HG03439 (cell line): ENCODE results near the gene ASIC2.

ENCODE experiments used
- ATAC-seq: cut with Tn5 transposase; IDR thresholded peaks from one replicate; pipeline ENCODE4 v1.9.1; 2021; ENCODE audit warnings: mild to moderate bottlenecking, moderate library complexity; ENCODE audit not compliant: unreplicated experiment

Gene ASIC2

GRCh38 chr17:33121272-33121671, 171.8 kb downstream of the ASIC2 start:
- ATAC-seq = no peak

- ATAC-seq = no peak
These were observed 173.0 kb downstream of the ASIC2 start for GRCh38 chr17:33120103-33120502.

DNA sequence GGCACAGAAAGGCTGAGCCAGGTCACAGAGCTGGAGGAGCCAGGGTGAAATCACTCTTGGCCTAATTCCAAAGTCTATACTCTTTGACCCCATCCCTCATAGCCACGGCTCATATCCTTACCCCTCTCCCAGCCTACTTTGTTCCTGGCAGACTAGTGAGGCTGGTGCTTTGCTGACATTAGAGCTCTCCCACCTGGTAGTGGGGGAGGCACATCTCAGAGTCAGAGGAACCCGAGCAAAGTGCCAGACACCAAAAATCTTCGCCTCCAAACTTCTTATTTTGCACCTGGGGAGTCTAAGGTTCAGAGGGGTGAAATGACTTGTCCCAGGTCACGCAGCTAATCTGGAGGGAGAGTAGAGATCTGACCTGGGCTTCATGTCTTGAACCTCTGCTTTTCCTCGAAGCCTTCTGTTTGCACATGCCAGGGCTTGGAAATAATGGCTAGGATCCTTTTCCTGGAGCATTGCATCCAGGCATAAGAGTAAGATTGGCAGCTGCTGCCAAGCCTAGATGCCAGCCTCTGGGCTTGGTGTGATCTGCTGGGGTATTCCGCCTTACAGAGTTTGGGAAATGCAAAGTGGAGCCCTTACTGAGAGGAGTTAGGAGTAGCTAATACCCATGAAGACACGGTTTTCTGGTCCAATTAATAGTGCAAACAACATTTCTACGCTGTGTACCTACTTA, 174.6 kb downstream of the ASIC2 start:
- no peak for ATAC-seq

DNA sequence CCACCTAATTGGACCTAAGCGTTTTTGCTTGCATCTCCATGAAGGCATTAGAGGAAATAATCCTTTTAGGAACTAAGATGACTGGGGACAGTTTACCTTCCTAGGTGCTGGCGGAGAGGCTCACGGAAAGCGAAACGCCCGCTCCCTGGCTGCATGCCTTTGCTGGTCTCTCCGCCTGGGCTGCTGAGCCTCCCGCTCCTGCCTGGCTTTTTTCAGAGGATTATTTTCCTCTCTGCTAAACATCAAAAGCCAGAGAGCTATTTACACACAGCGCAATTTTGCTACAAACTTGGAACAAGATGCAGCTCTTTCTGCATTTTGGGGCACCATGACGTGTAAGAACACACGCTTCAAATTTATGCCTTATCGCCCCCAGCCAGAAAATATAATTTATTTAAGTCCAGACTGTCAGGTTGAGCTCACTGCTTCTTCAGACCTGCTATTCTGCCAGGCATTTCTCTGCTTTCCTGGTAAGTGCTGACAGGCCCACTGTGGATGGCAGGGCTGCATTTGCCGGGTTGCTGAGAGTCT, 177.0 kb downstream of the ASIC2 start:
- ATAC-seq = no peak

DNA sequence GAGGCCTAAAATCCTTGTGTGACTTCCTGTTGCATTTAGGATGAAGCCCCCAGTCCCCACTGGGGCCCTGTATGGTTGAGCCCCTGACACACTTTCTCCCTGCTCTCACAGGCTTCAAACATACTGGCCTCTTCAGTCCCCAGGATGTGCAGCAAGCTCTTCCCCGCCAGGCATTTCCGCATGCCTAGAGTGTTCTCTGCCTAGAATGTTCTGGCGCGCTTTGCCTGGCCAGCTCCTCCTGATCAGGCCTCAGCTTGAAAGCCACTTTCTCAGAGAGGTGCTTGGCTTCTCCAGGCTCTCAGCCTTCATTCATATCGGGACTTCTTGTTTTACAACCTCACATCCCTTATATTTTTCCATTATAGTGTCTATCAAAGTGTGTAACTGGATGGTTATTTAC, 177.7 kb downstream of the ASIC2 start:
- ATAC-seq = no peak

GRCh38 chr17:33113991-33114370, 179.1 kb downstream of the ASIC2 start:
- ATAC-seq = no peak

- no peak for ATAC-seq
These were observed 179.7 kb downstream of the ASIC2 start for GRCh38 chr17:33113276-33113990.

DNA sequence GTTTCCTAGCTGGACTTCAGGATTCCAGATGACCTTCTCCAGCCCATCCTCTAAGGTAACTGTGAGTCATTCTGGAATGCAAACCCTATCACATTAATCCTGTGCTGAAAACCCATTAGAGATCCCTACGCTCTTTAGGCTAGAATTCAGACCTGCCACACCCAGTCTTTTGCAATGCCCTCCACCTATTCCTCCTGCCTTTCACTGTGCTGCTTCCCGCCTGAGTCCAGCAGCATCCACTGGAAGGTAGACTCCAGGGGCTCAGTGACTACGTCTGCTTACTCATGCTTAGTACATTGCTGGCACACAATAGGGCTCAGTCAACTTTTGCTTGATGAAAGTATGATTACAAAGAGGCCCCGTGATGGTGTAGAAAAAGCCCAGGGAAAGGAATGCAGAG, 180.3 kb downstream of the ASIC2 start:
- ATAC-seq = no peak

DNA sequence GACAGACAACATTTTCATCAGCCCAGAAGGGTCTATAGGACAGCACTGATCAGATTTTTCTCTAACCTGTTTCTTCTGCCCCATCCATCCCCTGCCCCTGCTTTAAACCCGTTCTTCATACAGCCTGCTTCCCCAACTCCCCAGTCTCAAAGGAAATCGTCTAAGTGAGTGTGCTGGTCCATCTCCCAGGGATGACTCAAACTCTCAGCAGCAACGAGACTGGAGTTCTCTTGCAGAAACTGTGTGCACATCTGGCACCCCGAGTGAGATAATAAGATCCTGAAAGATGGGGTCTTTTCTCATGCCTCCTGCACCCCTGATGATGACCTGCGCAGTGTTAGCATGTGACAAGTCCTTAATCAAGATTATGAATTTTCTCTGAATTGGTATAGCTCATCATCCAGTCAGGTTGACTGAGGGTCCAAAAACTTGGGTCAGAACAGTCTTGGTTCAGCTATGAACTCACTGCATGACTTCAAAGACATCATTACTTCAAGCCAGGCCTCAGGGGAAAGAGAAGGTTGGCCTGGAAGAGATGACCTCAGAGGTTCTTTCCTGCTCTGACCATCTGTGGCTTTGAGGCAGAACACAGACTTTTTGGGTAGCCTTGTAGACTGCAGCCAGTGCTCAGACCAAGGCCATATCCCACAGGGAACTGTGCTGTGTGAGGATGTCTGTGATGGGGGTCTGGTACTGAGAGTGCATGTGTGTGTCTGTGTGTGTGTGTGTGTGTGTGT, 183.6 kb downstream of the ASIC2 start:
- no peak for ATAC-seq

DNA sequence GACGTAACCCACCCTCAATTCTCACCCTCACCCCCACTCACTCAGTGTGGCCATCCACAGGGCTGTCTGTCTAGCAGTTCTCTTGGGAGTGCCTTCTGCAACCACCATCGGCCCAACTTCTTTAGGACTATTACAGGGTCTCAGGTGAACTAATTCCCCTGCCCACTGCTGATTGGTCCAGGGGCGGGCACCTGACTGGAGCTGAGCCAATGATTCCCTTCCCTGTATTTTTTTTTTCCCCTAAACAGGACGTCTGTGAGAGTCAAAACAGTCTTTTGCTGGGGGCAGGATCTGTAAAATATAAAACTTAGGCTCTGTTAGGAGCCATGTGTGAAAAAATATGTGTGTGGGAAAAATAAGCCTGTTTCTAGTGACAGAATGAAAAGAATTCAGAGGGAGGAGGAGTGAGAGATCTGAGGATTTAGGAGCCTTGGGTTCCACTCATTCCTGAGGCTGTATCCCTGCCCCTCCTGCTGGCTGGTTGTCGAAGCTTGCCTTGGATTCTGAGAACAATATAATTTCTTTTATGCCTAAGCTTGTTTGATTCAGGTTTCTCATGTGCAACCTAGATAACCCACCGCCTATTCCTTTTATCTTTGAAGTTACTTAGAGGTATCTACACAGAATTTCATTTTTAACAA, 186.4 kb downstream of the ASIC2 start:
- no peak for ATAC-seq

DNA sequence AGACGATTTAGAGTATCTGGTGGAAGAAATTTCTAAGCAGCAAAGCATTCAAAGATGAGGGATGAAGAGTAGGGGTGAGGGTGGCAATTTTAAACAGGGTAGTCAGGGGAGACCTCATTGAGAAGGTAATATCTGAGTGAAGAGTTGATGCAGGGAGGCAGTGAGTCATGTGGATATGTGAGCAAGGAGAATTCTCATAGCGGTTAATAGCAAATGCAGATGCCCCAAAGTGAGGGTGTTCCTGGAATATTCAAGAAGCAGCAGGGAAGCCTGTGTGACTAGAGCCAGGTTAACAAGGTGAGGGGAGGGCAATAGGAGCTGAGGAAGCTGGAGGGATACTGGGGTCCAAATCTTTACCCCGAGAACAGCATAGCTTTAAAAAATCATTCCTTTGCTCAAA, 187.2 kb downstream of the ASIC2 start:
- no peak for ATAC-seq

GRCh38 chr17:33099906-33100305, 193.2 kb downstream of the ASIC2 start:
- no peak for ATAC-seq

DNA sequence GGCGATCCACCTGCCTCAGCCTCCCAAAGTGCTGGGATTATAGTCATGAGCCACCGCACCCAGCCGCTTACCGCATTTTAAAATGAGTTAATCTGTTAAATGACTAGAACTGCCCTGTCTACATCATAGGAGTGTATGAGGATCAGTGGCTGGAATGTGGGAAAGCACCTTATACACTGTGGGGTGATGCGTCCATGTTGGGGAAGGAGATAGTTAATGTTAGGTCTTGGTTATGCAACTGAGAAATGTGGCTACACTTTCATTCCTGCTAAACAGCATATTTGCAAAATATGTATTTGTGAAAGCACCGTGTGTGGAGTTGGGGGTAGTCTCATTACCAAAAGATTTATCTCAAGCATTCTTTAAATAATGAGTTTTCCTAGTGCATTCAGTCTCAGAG, 193.8 kb downstream of the ASIC2 start:
- ATAC-seq = no peak

- ATAC-seq = no peak
These were observed 195.7 kb downstream of the ASIC2 start for GRCh38 chr17:33097411-33097810.

- no peak for ATAC-seq
These were observed 196.9 kb downstream of the ASIC2 start for GRCh38 chr17:33096161-33096560.

GRCh38 chr17:33091271-33091670, 201.8 kb downstream of the ASIC2 start:
- no peak for ATAC-seq

GRCh38 chr17:33090806-33091205, 202.3 kb downstream of the ASIC2 start:
- ATAC-seq = no peak

GRCh38 chr17:33086878-33087277, 206.2 kb downstream of the ASIC2 start:
- no peak for ATAC-seq

- ATAC-seq = no peak
These were observed 207.1 kb downstream of the ASIC2 start for GRCh38 chr17:33086041-33086440.

- no peak for ATAC-seq
These were observed 207.8 kb downstream of the ASIC2 start for GRCh38 chr17:33085256-33085655.

DNA sequence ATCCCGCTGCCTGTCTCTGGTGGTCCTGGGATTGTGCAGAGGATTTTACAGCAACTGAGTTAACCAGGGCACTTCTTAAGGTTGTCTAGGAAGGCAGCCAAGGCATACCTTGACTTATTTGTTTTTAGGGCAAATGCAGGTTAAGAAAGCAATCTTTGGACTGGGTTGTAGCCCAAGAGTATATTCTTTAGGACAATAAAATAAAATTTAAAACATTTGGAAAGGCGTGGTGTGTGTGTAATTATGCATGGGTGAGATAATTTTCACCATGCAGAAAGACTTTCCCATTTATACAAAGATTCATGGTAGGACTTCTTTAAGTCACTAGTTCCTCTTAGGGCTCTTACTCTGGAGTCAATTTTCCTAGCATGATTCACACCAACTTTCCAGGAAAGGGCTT, 208.3 kb downstream of the ASIC2 start:
- ATAC-seq = no peak
